SKM-1 (cell line): ENCODE results near the gene NUP37.

Source experiments
- DNase-seq: peaks from one replicate; lab custom pipeline; 2025; ENCODE audit not compliant: unreplicated experiment; lab: John Stamatoyannopoulos, UW

Gene NUP37

DNA sequence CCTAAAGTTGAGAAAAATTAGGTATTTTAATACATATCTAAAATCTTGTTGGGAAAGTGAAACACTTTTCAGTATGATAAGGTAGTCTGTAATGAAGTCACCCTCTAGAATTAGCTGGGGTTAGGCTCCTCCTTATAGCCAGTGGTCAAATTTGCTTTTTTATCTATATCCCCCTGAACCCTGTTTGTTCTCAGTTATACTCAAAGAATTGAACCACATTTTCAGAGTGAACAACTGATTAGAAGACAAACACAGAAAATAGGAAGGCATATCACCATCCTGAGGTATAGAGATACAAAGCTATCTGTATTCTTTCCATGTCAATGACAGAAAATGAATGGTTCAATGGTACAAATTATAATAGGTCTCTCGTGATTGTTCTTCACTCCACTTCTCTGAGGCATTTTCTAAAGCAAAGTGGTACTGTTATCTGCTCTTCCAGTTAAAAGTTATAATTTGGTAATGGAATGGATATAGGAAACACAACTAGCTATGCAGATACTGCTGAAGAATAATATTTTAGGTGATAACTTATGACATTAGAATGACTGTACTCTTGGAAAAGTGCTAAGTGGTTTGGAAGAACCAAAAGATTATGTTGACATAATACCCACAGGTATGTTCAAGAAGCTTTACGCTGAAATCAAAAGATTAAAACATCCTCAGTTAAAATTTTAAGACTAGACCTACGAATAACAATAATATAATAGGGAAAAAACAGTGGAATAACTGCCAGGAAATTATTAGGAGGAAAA is 85.7 kb downstream of the NUP37 start:
- no peak for DNase-seq

DNA sequence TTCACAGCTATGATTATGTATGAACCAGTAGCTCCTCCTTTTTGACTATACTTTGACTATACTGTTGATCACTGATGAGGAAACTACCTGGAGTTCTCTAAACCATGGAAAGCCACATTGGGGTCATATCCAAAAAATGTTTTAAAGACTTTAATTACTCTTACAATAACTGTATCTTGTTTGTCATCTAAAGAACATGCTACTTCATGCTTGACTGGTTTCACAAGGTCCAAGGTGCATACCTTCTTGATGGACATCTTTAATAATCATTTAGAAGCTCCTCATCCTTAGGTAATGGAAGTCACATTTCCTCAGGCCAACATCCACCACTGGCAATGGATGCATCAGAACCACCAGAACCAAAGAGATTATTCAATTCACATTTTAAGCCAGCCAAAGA is 88.1 kb downstream of the NUP37 start:
- DNase-seq = no peak

DNA sequence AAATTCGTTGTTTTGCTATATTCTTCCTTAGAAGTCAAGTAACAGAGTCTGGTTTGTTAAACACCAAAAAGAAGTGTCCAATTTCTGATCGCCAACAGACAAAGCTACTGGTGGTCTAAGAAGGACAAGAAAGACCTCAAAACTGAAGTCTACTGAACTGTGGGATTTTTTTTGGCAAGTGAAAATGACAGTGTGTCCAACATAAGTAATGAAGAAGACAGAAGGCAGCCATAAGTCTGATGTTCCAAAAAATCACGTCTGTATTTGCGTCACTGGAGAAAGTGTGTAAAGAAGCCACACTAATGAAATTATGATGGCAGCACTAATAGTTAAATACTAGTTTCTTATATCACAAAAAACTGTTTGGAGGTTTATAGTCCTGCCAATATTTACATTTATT is 90.8 kb downstream of the NUP37 start:
- no peak for DNase-seq

DNA sequence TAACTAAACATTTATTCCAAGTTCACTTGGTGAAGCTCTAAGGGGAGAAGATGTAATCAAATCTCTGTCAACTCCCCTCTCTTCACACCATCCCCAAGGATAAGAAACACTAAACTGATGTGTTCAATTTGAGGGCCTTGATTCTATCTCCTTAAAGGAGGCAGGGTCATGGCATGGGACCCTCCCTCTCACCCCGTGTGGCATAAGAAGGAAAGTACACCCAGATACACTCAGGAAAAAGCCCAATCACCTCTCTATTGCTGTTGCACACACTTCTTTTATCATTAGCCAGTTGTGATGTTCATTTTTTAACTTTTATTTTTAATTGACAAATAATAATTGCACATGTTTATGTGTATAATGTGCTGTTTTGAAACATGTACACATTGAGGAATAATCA is 93.2 kb downstream of the NUP37 start:
- DNase-seq = no peak

DNA sequence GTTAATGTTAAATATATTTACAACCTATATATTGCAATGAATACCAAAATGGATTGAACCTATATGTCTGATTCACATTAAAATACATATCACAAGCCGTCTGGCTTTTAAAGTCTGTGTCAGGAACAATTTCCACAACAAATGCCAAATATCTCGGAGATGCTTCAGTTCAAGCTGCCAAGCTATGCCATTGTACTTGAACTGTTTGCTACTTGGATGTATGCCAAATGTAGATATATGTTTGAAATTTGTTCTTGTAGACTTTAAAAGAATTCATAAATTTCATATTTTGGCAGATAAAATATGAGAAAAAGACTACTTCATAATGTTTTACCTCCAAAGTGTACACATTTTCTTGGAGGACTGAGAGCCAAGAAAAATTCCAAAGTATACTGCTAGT is 95.1 kb downstream of the NUP37 start:
- no peak for DNase-seq

DNA sequence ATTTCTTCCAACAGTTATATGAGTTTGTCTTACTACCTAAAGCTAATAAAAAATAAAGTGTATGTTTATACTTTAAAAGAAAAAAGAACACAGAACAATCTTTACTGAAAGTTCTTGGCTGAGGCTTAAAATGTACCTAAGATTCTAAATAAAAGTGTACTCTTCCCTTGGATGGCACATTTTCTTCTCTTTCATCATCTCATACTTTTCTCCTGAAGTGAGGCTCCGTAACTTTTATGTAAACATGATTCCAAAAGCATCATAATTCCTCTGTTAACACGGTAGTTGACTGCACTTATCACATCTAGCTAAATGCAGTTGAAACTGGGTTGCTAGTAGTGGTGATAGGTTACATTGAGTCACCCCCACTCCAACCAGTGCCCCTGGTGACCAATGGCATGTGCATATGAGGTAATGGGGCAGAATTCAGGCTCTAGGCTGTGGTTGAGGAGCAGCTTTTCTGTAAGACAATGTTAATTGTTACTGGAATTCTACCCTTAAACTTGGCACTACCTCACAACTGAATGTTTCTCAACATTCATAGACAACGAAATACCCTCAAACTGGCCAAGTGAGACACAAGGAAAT is 96.5 kb downstream of the NUP37 start:
- no peak for DNase-seq
